Spleen (tissue), 7 donors: ENCODE data around the gene TACC2.

Experiments
- CTCF ChIP-seq, 11 experiments: fragments of 200-600 bp in 7 of 11; fragments of 450-650 bp in 4 of 11; sonication (generic) in 4 of 11; IDR thresholded peaks in 8 of 11; conservative IDR thresholded peaks in 3 of 11; 1 replicate in 7 of 11; 2 replicates in 4 of 11; pipeline versions ENCODE4 v1.4.0 to v1.8.0; 2016 to 2021; ENCODE audit warnings: antibody characterized with exemption in 11 of 11, inconsistent platforms in 4 of 11, mild to moderate bottlenecking in 1 of 11
- POLR2AphosphoS5 ChIP-seq, 3 donors: sonication (generic); formaldehyde crosslinking; IDR thresholded peaks; one replicate each; pipeline ENCODE4 v1.5.1; 2017; ENCODE audit warnings: antibody characterized with exemption in 3 of 3
- donor health status: DM: no; HTN: no; CAD: no; lungs with moderate emphysema.
- donor health status: DM: no; HTN: no; CAD: no.
- donor health status: DM: no; HTN: no; CAD: no.

GRCh38 chr10:122288917-122289316 is 300.0 kb downstream of the TACC2 start:
- TF ChIP-seq CTCF (IDR thresholded peaks at IDR 0.05 in 8 of 11, conservative IDR thresholded peaks at IDR 0.05 in 3 of 11) (no peak), POLR2AphosphoS5 (IDR thresholded peaks at IDR 0.05) (no peak)
